ENCODE measurements around the gene KMT2B.

- TF ChIP-seq, protein P1, sequence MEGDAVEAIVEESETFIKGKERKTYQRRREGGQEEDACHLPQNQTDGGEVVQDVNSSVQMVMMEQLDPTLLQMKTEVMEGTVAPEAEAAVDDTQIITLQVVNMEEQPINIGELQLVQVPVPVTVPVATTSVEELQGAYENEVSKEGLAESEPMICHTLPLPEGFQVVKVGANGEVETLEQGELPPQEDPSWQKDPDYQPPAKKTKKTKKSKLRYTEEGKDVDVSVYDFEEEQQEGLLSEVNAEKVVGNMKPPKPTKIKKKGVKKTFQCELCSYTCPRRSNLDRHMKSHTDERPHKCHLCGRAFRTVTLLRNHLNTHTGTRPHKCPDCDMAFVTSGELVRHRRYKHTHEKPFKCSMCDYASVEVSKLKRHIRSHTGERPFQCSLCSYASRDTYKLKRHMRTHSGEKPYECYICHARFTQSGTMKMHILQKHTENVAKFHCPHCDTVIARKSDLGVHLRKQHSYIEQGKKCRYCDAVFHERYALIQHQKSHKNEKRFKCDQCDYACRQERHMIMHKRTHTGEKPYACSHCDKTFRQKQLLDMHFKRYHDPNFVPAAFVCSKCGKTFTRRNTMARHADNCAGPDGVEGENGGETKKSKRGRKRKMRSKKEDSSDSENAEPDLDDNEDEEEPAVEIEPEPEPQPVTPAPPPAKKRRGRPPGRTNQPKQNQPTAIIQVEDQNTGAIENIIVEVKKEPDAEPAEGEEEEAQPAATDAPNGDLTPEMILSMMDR (IDR thresholded peaks at IDR 0.05) = no peak
- TF ChIP-seq POLR2A (IDR thresholded peaks at IDR 0.05) = no peak
Measured at GRCh38 chr19:35673121-35673804, 44.5 kb upstream of the KMT2B start.
